ENCODE measurements around the gene YY1. TPM values are rescaled to one million over a fixed set of nuclear protein-coding genes. Genes with fewer than 3 reads are reported as not detected.

Gene YY1
- total and polyA plus RNA-seq, 9 of the 15 experiments (the other 6 are each of a cell fraction or from before 2014, with no cell fraction given) = 20.8 to 74.2 (median 46.7) TPM

DNA sequence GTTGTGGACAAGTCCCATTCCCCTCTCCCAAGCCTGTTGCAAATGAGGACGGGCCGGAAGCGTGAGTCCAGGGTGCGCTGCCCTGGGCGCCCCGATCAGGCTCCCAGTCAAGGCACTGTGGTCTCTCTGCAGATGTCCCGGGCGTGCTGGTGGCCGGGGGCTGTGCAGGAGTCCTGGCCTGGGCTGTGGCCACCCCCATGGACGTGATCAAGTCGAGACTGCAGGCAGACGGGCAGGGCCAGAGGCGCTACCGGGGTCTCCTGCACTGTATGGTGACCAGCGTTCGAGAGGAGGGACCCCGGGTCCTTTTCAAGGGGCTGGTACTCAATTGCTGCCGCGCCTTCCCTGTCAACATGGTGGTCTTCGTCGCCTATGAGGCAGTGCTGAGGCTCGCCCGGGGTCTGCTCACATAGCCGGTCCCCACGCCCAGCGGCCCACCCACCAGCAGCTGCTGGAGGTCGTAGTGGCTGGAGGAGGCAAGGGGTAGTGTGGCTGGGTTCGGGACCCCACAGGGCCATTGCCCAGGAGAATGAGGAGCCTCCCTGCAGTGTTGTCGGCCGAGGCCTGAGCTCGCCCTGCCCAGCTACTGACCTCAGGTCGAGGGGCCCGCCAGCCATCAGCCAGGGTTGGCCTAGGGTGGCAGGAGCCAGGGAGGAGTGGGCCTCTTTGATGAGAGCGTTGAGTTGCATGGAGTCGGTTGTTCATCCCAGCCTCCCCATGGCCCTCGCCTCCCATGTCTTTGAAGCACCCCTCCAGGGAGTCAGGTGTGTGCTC is 90.5 kb downstream of the YY1 start (continued):
- TF ChIP-seq, protein P1, sequence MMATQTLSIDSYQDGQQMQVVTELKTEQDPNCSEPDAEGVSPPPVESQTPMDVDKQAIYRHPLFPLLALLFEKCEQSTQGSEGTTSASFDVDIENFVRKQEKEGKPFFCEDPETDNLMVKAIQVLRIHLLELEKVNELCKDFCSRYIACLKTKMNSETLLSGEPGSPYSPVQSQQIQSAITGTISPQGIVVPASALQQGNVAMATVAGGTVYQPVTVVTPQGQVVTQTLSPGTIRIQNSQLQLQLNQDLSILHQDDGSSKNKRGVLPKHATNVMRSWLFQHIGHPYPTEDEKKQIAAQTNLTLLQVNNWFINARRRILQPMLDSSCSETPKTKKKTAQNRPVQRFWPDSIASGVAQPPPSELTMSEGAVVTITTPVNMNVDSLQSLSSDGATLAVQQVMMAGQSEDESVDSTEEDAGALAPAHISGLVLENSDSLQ (IDR thresholded peaks at IDR 0.05) = no peak
- TF ChIP-seq POLR2AphosphoS2 (IDR thresholded peaks at IDR 0.05; ENCODE audit: low read length) (no peak), LEF1 (IDR thresholded peaks at IDR 0.05) (no peak)

DNA sequence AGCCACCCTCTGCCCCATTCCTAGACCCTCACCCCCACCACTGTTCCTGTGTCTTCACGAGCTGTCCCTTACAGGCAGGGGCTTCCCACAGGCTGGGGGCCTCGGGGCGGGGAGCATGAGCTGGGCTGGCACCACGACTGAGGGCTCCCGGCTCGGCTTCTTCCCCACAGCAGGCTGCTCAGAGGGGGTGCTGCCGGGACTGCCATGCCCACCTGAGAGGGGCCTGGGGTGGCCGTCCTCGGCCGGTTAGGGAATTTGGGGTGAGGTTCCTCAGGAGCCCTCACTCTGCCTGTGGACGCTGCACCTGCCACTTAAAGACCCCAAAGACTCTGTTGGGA is 91.0 kb downstream of the YY1 start:
- ChIA-PET POLR2A (interaction anchor here (0.6 to 5.7 kb wide), 4 partner anchors 8 to 343 kb away, joined by 3 to 29 read pairs (median 4); partner anchors contain the start of gene SLC25A47), CTCF (ENCODE audit: low intra/inter-chr PET ratio) (no interaction called here)
- Histone ChIP-seq H3K4me2 (ENCODE audit: insufficient read depth, low read length) (no peak overlapping the region), H4K20me1 (replicated peaks; ENCODE audit: control insufficient read depth, insufficient read depth, low read length) (peaks cover 9% of the 10 kb centered on the region; the same call in 1 of the 2 replicates), H3K9ac (ENCODE audit: insufficient read depth in 1 of 2, low read depth in 2 of 2, low read length in 2 of 2) (no peak overlapping the region), H3K4me3 (no peak overlapping the region), H3K79me2 (ENCODE audit: control insufficient read depth, insufficient read depth, low read length) (no peaks in the 10 kb centered on the region), H3K9me3 (replicated peaks; ENCODE audit: control insufficient read depth, insufficient read depth, low read depth, low read length) (no peaks in the 10 kb centered on the region), H3K27ac (ENCODE audit: extremely low read depth, low read depth, low read length) (no peak overlapping the region), H3K27me3 (ENCODE audit: control insufficient read depth in 2 of 2, insufficient read depth in 2 of 2, low read length in 2 of 2) (no peaks in the 10 kb centered on the region), H2AFZ (ENCODE audit: low read depth, low read length) (no peak overlapping the region), H3K9me1 (ENCODE audit: control insufficient read depth, insufficient read depth, low read length) (no peaks in the 10 kb centered on the region), H3K4me1 (replicated peaks in 1 of 2; ENCODE audit: control insufficient read depth in 2 of 2, insufficient read depth in 2 of 2, low read length in 2 of 2) (peaks cover 0 to 42% of the 10 kb centered on the region in 2 experiments; a peak in 2 of 5 replicates), H3K36me3 (ENCODE audit: control insufficient read depth, insufficient read depth, low read length) (peaks cover 16% of the 10 kb centered on the region; the same call in 2 of the 3 replicates)
- no peak for DNase-seq (ENCODE audit: extremely low read depth in 1 of 4, low spot score in 3 of 4)
- no peak for ATAC-seq
- in situ Hi-C loops (cut with MboI) = no loop called here
- WGBS (ENCODE audit: insufficient coverage, low coverage, missing lambda C conversion rate) = 40% methylated on average over 5 of the region's 11 CpGs
- no peak for FAIRE-seq
- BruUV-seq (replicated peaks) = no TSS peak
- TF ChIP-seq CHCHD3 (CRISPR knock-in tag; IDR thresholded peaks at IDR 0.05) (no peak), FOXK2 (conservative IDR thresholded peaks at IDR 0.05 in 1 of 2, IDR thresholded peaks at IDR 0.05 in 1 of 2; ENCODE audit: low read depth in 2 of 2) (no peak), JUNB (CRISPR knock-in tag; conservative IDR thresholded peaks at IDR 0.05) (no peak), NR3C1 (CRISPR knock-in tag; IDR thresholded peaks at IDR 0.05) (no peak), NEUROD1 (IDR thresholded peaks at IDR 0.05; ENCODE audit: borderline replicate concordance, low read depth, low read length, partially characterized antibody) (no peak), FOXK1 (CRISPR knock-in tag; IDR thresholded peaks at IDR 0.05; ENCODE audit: borderline replicate concordance) (no peak), ZNF124 (CRISPR knock-in tag; IDR thresholded peaks at IDR 0.05) (no peak), XRCC3 (IDR thresholded peaks at IDR 0.05) (no peak)
- TF ChIP-seq, protein P2, sequence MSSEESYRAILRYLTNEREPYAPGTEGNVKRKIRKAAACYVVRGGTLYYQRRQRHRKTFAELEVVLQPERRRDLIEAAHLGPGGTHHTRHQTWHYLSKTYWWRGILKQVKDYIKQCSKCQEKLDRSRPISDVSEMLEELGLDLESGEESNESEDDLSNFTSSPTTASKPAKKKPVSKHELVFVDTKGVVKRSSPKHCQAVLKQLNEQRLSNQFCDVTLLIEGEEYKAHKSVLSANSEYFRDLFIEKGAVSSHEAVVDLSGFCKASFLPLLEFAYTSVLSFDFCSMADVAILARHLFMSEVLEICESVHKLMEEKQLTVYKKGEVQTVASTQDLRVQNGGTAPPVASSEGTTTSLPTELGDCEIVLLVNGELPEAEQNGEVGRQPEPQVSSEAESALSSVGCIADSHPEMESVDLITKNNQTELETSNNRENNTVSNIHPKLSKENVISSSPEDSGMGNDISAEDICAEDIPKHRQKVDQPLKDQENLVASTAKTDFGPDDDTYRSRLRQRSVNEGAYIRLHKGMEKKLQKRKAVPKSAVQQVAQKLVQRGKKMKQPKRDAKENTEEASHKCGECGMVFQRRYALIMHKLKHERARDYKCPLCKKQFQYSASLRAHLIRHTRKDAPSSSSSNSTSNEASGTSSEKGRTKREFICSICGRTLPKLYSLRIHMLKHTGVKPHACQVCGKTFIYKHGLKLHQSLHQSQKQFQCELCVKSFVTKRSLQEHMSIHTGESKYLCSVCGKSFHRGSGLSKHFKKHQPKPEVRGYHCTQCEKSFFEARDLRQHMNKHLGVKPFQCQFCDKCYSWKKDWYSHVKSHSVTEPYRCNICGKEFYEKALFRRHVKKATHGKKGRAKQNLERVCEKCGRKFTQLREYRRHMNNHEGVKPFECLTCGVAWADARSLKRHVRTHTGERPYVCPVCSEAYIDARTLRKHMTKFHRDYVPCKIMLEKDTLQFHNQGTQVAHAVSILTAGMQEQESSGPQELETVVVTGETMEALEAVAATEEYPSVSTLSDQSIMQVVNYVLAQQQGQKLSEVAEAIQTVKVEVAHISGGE (CRISPR knock-in tag; IDR thresholded peaks at IDR 0.05) = no peak
- intact Hi-C loops (cut with micrococcal nuclease) = no loop called here
